BLaER1 (cell line): ENCODE data around the gene CDK14.

Experiments used
- H3K27ac ChIP-seq: shearing (Covaris generic); formaldehyde crosslinking; 2 replicates; pipeline ENCODE4 v1.8.1; 2022
- H3K27me3 ChIP-seq: shearing (Covaris generic); formaldehyde crosslinking; 2 replicates; pipeline ENCODE4 v1.8.1; 2022
- H3K36me3 ChIP-seq: shearing (Covaris generic); formaldehyde crosslinking; 2 replicates; pipeline ENCODE4 v1.8.1; 2022
- H3K4me1 ChIP-seq: shearing (Covaris generic); formaldehyde crosslinking; 2 replicates; pipeline ENCODE4 v1.8.1; 2022
- H3K4me2 ChIP-seq: shearing (Covaris generic); formaldehyde crosslinking; 2 replicates; pipeline ENCODE4 v1.8.1; 2022
- H3K4me3 ChIP-seq: shearing (Covaris generic); formaldehyde crosslinking; 2 replicates; pipeline ENCODE4 v1.8.1; 2022
- H3K9ac ChIP-seq: shearing (Covaris generic); formaldehyde crosslinking; 2 replicates; pipeline ENCODE4 v1.8.1; 2022
- H3K9me3 ChIP-seq: shearing (Covaris generic); formaldehyde crosslinking; 2 replicates; pipeline ENCODE4 v1.8.1; 2022
- H4K20me1 ChIP-seq: shearing (Covaris generic); formaldehyde crosslinking; 2 replicates; pipeline ENCODE4 v1.8.1; 2022
- Cebpa-rat ChIP-seq: shearing (Covaris generic); IDR thresholded peaks from 2 replicates; pipeline ENCODE4 v1.8.1; 2022

Gene CDK14

GRCh38 chr7:91083855-91084644 lies 487.9 kb downstream of the CDK14 start:
- no peak overlapping the region for H3K4me2 ChIP-seq
- no peak for TF ChIP-seq Cebpa-rat

GRCh38 chr7:91085175-91085574 lies 489.1 kb downstream of the CDK14 start:
- peaks cover 16% of the 10 kb centered on the region for H3K36me3 ChIP-seq
- peaks cover 26% of the 10 kb centered on the region for H3K4me1 ChIP-seq
- H3K9ac ChIP-seq, result no peak overlapping the region
- no peak overlapping the region for H3K4me3 ChIP-seq
- no peaks in the 10 kb centered on the region for H3K9me3 ChIP-seq
- H3K27ac ChIP-seq, result no peak overlapping the region
- no peak for TF ChIP-seq Cebpa-rat
- H4K20me1 ChIP-seq, result no peaks in the 10 kb centered on the region
- no peaks in the 10 kb centered on the region for H3K27me3 ChIP-seq
- H3K4me2 ChIP-seq, result no peak overlapping the region

More at GRCh38 chr7:91083855-91084644, 487.9 kb downstream of the CDK14 start:
- no peaks in the 10 kb centered on the region for H4K20me1 ChIP-seq
- H3K27me3 ChIP-seq, result no peaks in the 10 kb centered on the region
- H3K4me3 ChIP-seq, result no peak overlapping the region
- H3K36me3 ChIP-seq, result peaks cover 16% of the 10 kb centered on the region
- H3K27ac ChIP-seq, result no peak overlapping the region
- no peak overlapping the region for H3K9ac ChIP-seq
- H3K4me1 ChIP-seq, result peaks cover 30% of the 10 kb centered on the region
- no peaks in the 10 kb centered on the region for H3K9me3 ChIP-seq

GRCh38 chr7:91086200-91086599 lies 490.1 kb downstream of the CDK14 start:
- Histone ChIP-seq H3K27ac (no peak overlapping the region), H3K4me1 (peaks cover 19% of the 10 kb centered on the region), H3K9ac (no peak overlapping the region), H3K4me2 (no peak overlapping the region), H3K27me3 (no peaks in the 10 kb centered on the region), H4K20me1 (no peaks in the 10 kb centered on the region), H3K9me3 (no peaks in the 10 kb centered on the region), H3K36me3 (peaks cover 16% of the 10 kb centered on the region), H3K4me3 (no peak overlapping the region)
- TF ChIP-seq Cebpa-rat, result no peak

- Histone ChIP-seq H3K9ac (no peak overlapping the region), H4K20me1 (no peaks in the 10 kb centered on the region), H3K27ac (no peak overlapping the region), H3K9me3 (no peaks in the 10 kb centered on the region), H3K27me3 (no peaks in the 10 kb centered on the region), H3K4me1 (peaks cover 5% of the 10 kb centered on the region; the same call in 1 of the 2 replicates), H3K4me2 (no peak overlapping the region), H3K36me3 (peaks cover 19% of the 10 kb centered on the region), H3K4me3 (no peak overlapping the region)
- no peak for TF ChIP-seq Cebpa-rat
These were observed 492.0 kb downstream of the CDK14 start for GRCh38 chr7:91088156-91088555.

GRCh38 chr7:91088691-91089090 lies 492.6 kb downstream of the CDK14 start:
- Histone ChIP-seq H3K9me3 (no peaks in the 10 kb centered on the region), H3K36me3 (peaks cover 24% of the 10 kb centered on the region), H3K4me1 (peaks cover 5% of the 10 kb centered on the region; the same call in 1 of the 2 replicates), H3K27ac (no peak overlapping the region), H4K20me1 (no peaks in the 10 kb centered on the region), H3K4me2 (no peak overlapping the region), H3K27me3 (no peaks in the 10 kb centered on the region), H3K9ac (no peak overlapping the region), H3K4me3 (no peak overlapping the region)
- TF ChIP-seq Cebpa-rat, result no peak

- H3K9me3 ChIP-seq, result no peaks in the 10 kb centered on the region
- no peaks in the 10 kb centered on the region for H4K20me1 ChIP-seq
- H3K4me1 ChIP-seq, result peaks cover 5% of the 10 kb centered on the region; the same call in 1 of the 2 replicates
- H3K4me3 ChIP-seq, result no peak overlapping the region
- no peak for TF ChIP-seq Cebpa-rat
- H3K4me2 ChIP-seq, result no peak overlapping the region
- no peak overlapping the region for H3K27ac ChIP-seq
- H3K27me3 ChIP-seq, result no peaks in the 10 kb centered on the region
- peaks cover 22% of the 10 kb centered on the region for H3K36me3 ChIP-seq
- no peak overlapping the region for H3K9ac ChIP-seq
These were observed 493.4 kb downstream of the CDK14 start for GRCh38 chr7:91089382-91089963.

- Histone ChIP-seq H3K4me3 (no peak overlapping the region), H3K36me3 (peaks cover 10% of the 10 kb centered on the region; the same call in 1 of the 2 replicates), H3K4me2 (no peak overlapping the region), H3K27ac (no peak overlapping the region), H3K27me3 (no peaks in the 10 kb centered on the region), H4K20me1 (no peaks in the 10 kb centered on the region), H3K9me3 (no peaks in the 10 kb centered on the region), H3K4me1 (no peaks in the 10 kb centered on the region; the same call in 1 of the 2 replicates), H3K9ac (no peak overlapping the region)
- TF ChIP-seq Cebpa-rat, result no peak
These were observed 494.6 kb downstream of the CDK14 start for GRCh38 chr7:91090684-91091083.

GRCh38 chr7:91091631-91092030 lies 495.5 kb downstream of the CDK14 start:
- TF ChIP-seq Cebpa-rat, result no peak
- Histone ChIP-seq H3K4me3 (no peak overlapping the region), H4K20me1 (no peaks in the 10 kb centered on the region), H3K36me3 (peaks cover 10% of the 10 kb centered on the region; the same call in 1 of the 2 replicates), H3K9ac (no peak overlapping the region), H3K9me3 (no peaks in the 10 kb centered on the region), H3K27me3 (no peaks in the 10 kb centered on the region), H3K4me2 (no peak overlapping the region), H3K4me1 (no peaks in the 10 kb centered on the region; the same call in 1 of the 2 replicates), H3K27ac (no peak overlapping the region)

- Histone ChIP-seq H3K4me2 (no peak overlapping the region), H3K9ac (no peak overlapping the region), H3K9me3 (no peaks in the 10 kb centered on the region), H3K4me1 (no peaks in the 10 kb centered on the region; the same call in 1 of the 2 replicates), H4K20me1 (no peaks in the 10 kb centered on the region), H3K36me3 (peaks cover 10% of the 10 kb centered on the region; the same call in 1 of the 2 replicates), H3K27ac (no peak overlapping the region), H3K27me3 (no peaks in the 10 kb centered on the region), H3K4me3 (no peak overlapping the region)
- TF ChIP-seq Cebpa-rat, result no peak
These were observed 497.1 kb downstream of the CDK14 start for GRCh38 chr7:91093181-91093580.

- H3K4me2 ChIP-seq, result no peak overlapping the region
- H4K20me1 ChIP-seq, result no peaks in the 10 kb centered on the region
- H3K9me3 ChIP-seq, result peaks cover 4% of the 10 kb centered on the region; the same call in 1 of the 2 replicates
- no peak overlapping the region for H3K9ac ChIP-seq
- H3K36me3 ChIP-seq, result peaks cover 8% of the 10 kb centered on the region; the same call in 1 of the 2 replicates
- H3K27me3 ChIP-seq, result no peaks in the 10 kb centered on the region
- TF ChIP-seq Cebpa-rat, result no peak
- H3K4me3 ChIP-seq, result no peak overlapping the region
- H3K4me1 ChIP-seq, result no peaks in the 10 kb centered on the region
- H3K27ac ChIP-seq, result no peak overlapping the region
These were observed 502.4 kb downstream of the CDK14 start for GRCh38 chr7:91098566-91098965.
